HG03025 (cell line): ENCODE results near the gene DDOST.

ENCODE experiments used
- ATAC-seq: cut with Tn5 transposase; IDR thresholded peaks from one replicate; pipeline ENCODE4 v1.9.1; 2021; ENCODE audit warnings: mild to moderate bottlenecking, moderate library complexity; ENCODE audit not compliant: unreplicated experiment, low FRiP score

DDOST gene

GRCh38 chr1:20663365-20663764 lies 2.2 kb upstream of the DDOST start:
- ATAC-seq = no peak

GRCh38 chr1:20662110-20662475 lies 924 bp upstream of the DDOST start:
- no peak for ATAC-seq

- peak; percentile 1 for ATAC-seq
These were observed 342 bp downstream of the DDOST start for GRCh38 chr1:20660847-20661206.

GRCh38 chr1:20660363-20660762 lies 806 bp downstream of the DDOST start:
- ATAC-seq = no peak

- no peak for ATAC-seq
These were observed 2.8 kb downstream of the DDOST start for GRCh38 chr1:20658166-20658915.

GRCh38 chr1:20657024-20657423 lies 4.1 kb downstream of the DDOST start:
- ATAC-seq = no peak

- ATAC-seq = no peak
These were observed 7.0 kb downstream of the DDOST start for GRCh38 chr1:20654104-20654690.

- no peak for ATAC-seq
These were observed 8.9 kb downstream of the DDOST start for GRCh38 chr1:20652300-20652699.

GRCh38 chr1:20648946-20649345 lies 12.2 kb downstream of the DDOST start:
- ATAC-seq = no peak

GRCh38 chr1:20648438-20648837 lies 12.7 kb downstream of the DDOST start:
- ATAC-seq = no peak

- no peak for ATAC-seq
These were observed 15.8 kb downstream of the DDOST start for GRCh38 chr1:20645414-20645813.

- no peak for ATAC-seq
These were observed 16.8 kb downstream of the DDOST start for GRCh38 chr1:20644416-20644815.

GRCh38 chr1:20643080-20643479 lies 18.1 kb downstream of the DDOST start:
- no peak for ATAC-seq

- no peak for ATAC-seq
These were observed 19.2 kb downstream of the DDOST start for GRCh38 chr1:20641975-20642374.

GRCh38 chr1:20640183-20640597 lies 21.0 kb downstream of the DDOST start:
- ATAC-seq = no peak

- no peak for ATAC-seq
These were observed 24.3 kb downstream of the DDOST start for GRCh38 chr1:20636785-20637347.

- ATAC-seq = no peak
These were observed 26.5 kb downstream of the DDOST start for GRCh38 chr1:20634594-20635084.

GRCh38 chr1:20634065-20634593 lies 27.0 kb downstream of the DDOST start:
- ATAC-seq = no peak

- peak; percentile 55 for ATAC-seq
These were observed 27.7 kb downstream of the DDOST start, which contains the start of gene PINK1 for GRCh38 chr1:20633190-20634064. TSS of gene PINK1 (plus strand) at chr1:20633458. CDS start at chr1:20633549, 91 bp downstream.

- ATAC-seq = no peak
These were observed 28.8 kb downstream of the DDOST start for GRCh38 chr1:20632386-20632785.

- no peak for ATAC-seq
These were observed 30.4 kb downstream of the DDOST start for GRCh38 chr1:20630729-20631128.
